Thyroid gland (tissue), 4 donors: ENCODE data around the gene COL26A1.

Source experiments
- CTCF ChIP-seq, 6 experiments: fragments of 200-600 bp in 3 of 6; fragments of 450-650 bp in 3 of 6; sonication (generic) in 3 of 6; IDR thresholded peaks; one replicate each; pipeline ENCODE4 v1.5.1; 2016 to 2019; ENCODE audit warnings: antibody characterized with exemption in 6 of 6, mild to moderate bottlenecking in 2 of 6, inconsistent platforms in 1 of 6, moderate library complexity in 1 of 6
- POLR2A ChIP-seq, 2 donors: fragments of 450-650 bp; IDR thresholded peaks; one replicate each; pipeline ENCODE4 v1.6.1; 2017; ENCODE audit warnings: antibody characterized with exemption in 2 of 2, mild to moderate bottlenecking in 2 of 2, moderate library complexity in 1 of 2

- TF ChIP-seq CTCF (IDR thresholded peaks at IDR 0.05): no peak
- no peak for TF ChIP-seq POLR2A (IDR thresholded peaks at IDR 0.05)
Measured at GRCh38 chr7:101537205-101537604, 174.5 kb downstream of the COL26A1 start.
